CD4-positive, alpha-beta T cell treated with Interleukin-17A for 1 hour (primary cell): Measurements from ENCODE around the gene CFAP53.
"Not testable (repeated sequence)": the region's sequence is repeated elsewhere in the genome, so short reads cannot be mapped to it uniquely, and the experiment has no call there.

Source experiments
- DNase-seq: peaks from one replicate; pipeline ENCODE4 v3.0.0-alpha.2; 2020

The CFAP53 gene, protein sequence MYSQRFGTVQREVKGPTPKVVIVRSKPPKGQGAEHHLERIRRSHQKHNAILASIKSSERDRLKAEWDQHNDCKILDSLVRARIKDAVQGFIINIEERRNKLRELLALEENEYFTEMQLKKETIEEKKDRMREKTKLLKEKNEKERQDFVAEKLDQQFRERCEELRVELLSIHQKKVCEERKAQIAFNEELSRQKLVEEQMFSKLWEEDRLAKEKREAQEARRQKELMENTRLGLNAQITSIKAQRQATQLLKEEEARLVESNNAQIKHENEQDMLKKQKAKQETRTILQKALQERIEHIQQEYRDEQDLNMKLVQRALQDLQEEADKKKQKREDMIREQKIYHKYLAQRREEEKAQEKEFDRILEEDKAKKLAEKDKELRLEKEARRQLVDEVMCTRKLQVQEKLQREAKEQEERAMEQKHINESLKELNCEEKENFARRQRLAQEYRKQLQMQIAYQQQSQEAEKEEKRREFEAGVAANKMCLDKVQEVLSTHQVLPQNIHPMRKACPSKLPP

DNA sequence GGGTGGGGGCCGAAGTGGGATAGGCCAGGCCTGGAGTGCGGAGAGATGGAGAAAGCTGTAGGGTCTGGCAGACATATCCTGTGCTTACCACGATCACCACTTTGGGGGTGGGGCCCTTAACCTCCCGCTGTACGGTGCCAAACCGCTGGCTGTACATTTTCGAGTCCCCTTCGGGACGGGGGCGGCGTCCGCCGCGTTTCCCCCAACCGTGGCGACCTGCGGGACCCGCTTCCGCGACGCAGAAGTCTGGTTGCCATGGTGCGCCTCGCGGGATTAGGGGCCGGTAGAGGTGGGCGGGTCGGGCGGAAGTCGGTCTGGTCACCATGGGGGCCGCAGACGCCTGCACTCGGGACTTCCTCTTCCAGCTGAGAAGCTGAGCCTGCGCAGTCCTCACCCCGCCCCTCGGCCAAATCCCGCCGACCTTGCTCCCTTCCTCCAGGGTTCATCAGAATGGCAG lies at the start of gene CFAP53:
Gene CFAP53 (minus strand): TSS at position 248 of the 457 bp plus-strand sequence. CDS start 91 bp downstream, at position 157.
- peak; percentile 88 for DNase-seq

DNA sequence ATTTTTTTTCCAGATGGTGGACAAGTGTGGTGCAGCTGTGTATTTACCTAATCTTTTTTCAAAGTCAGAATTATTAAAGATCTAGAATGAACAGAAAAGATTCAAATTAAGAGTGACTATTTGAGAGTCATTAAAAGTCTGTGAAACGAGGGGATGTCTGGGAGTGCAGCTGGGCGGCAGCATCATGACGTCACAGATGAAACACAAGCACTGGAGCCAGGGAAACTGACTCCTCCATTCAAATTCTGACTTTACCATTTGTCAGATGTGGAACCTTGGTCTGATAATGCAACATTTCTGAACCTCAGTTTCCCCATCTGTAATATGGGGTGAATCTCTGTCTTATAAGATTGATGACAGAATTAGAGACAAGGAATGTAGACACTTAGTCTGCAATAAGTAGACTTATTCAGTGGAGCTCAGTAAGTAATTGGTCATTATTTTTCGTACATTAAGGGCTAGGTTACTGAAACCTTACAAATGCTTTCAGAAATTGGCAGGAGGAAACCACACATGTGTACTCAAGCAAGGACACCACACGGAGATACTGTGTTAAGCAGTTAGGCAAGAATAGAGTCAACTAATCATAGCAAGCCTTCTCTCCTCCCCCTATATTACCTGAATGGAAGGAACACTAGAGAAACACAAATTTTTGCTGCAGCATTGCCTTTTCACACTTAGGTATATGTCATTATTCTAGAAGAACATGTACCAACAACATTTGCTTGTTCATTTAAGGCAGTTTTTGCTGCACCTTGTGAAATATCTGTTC lies 49.0 kb upstream of the CFAP53 start:
- no peak for DNase-seq

DNA sequence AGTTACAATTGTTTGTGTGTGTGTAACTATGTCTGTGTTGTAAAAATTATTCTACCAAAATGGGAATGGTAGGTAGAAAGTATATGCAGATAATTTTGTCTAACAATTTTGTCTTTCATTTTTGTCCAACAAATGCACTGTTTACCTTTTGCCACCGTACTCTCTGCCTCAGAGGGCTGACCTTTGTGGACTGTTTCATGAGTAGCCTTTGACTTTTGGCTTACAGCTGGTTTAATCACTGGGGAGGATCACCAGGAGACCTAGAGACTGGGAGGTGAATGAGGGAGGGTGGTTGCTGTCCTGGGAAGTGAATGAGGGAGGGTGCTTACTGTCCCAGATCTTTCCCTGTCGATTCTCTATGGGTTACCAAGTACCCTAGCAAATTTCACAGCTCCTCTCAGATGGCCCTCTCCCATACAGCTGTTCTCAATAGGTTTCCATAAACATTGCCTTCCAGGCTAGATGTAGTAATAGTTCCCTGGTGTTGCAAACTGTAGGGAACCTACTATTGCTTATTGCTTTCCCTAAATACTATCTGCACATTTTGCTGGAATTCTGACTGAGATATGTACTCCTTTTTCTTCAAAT lies 47.7 kb upstream of the CFAP53 start:
- DNase-seq = no peak

DNA sequence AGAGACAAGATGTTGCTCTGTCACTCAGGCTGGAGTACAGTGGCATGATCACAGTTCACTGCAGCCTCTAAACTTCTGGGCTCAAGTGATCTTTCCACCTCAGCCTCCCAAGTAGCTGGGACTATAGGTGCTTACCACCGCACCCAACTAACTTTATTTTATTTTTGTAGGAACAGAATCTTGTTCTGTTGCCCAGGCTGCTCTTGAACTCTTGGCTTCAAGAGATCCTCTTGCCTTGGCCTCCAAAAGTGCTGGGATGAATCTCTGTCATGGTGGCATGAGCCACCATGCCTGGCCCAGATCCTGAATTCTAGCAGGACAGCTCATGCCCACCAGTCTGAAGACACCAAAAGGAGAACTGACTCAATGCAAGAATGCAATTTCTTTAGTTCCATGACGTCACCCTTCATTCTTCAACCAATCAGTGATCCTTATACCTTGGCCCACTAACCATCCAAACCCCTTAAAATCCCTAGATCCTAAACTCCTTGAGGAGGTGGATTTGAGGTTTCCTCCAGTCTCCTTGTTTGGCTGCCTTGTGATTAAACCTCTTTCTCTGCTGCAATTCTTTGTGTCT lies 46.8 kb upstream of the CFAP53 start:
- no peak for DNase-seq

DNA sequence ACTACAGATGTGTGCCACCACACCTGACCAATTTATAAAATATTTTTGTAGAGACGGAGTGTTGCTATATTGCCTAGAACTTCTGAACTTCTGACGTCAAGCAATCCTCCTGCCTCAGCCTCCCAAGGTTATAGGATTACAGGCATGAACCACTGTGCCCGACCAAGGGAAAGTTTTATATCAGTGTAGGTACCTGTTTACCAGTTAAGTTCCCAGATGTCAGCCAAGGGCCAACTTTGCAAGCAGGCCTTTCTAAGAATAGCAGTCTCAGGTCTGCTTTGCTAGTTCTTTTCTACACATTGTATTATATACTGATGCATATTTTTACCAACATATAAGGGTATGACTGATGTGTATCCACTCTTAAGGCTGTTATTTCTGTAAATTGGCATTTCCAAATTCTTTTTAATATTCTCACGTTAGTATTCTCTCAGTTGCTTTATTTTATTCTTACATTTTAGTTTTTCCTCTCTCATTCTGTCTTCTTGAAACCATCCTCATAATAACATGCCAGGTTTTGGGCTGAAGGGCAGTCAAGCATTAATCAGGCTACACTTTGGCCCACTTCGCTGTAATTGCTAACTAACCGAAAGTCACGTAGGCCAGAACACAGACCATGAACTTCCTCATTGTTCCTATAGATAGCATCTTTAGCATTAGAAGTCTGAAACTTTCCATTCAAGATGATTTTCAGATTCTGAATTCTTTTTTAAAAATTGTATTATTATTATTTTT lies 46.2 kb upstream of the CFAP53 start:
- no peak for DNase-seq

DNA sequence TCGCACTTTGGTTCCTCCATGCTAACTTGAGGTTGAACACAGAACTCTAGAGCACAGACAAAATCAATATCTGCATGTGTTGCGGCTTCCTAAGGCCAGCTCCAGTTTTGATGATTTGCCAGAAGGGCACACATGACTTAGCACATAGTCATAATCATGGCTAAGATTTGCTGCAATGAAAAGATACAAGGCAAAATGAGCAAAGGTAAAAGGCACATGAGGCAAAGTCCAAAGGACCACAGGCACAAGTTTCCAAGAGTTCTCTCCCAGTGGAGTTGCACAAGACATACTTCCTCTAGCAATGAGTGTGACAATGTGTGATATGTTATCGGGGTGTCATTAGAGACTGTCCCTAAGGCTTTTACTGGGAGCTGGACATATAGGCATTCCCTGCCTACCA lies 45.4 kb upstream of the CFAP53 start:
- no peak for DNase-seq

DNA sequence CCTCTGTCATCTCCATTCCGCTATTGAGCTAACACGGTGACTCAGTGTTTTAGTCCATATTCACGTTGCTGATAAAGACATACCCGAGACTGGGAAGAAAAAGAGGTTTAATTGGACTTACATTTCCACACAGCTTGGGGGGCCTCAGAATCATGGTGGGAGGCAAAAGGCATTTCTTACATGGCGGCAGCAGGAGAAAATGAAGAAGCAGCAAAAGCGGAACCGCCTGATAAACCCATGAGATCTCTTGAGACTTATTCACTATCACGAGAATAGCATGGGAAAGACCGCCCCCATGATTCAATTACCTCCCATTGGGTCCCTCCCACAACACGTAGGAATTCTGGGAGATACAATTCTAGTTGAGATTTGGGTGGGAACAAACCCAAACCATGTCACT lies 43.8 kb upstream of the CFAP53 start:
- DNase-seq = no peak

DNA sequence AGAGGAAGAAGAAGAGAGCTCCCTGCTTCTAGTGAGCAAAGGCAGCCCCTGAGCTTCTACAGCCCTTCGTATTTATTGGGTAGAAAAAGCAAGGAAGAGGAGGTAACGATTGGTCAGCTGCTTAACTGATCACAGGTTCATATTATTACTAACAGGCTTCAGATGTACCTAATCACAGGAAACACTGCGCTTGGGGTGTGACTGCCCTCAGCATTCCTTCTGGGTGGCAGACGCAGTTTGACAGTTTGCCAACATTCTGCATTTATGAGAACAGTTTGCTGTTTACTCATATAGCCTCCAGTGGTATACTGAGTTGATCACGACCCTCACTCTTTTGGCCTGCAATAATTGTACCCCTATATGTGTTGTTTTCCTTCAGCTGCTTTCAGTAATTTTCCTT lies 42.6 kb upstream of the CFAP53 start:
- DNase-seq = not testable (repeated sequence)

DNA sequence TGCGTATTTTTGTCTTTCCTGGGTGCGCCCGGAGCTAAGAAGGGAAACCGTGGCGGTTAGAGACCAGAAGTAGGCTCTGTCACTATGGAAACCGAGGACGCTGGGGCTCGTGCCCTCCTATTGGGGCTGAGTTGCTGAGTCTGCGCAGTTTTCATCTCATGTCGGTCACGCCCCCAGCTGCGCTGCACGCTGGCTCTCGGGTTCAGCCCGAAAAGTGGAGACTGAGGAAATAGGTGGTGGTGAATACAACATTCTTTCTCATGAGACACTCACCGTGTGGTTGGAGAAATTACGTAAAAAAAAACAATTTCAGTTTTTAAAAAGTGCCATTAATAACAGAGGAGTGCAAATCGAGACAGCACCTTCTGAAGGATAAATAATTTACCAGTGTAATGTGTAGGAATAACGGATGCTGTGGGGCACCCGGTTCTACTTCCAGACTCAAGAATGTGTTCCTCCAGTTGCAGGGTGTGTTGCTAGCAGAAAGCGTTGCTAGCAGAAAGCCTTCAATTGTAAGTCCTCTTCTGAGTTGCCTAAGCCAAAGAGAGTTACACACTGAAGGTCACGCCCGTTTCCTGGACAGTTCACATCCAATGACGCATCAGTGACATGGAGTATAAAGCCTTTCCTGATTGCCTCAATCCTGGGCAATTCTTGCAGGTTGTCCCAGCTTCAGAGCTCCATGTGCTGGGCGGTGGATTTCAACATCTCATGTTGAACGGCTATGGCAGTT lies 41.6 kb upstream of the CFAP53 start:
- peak; percentile 93 for DNase-seq

DNA sequence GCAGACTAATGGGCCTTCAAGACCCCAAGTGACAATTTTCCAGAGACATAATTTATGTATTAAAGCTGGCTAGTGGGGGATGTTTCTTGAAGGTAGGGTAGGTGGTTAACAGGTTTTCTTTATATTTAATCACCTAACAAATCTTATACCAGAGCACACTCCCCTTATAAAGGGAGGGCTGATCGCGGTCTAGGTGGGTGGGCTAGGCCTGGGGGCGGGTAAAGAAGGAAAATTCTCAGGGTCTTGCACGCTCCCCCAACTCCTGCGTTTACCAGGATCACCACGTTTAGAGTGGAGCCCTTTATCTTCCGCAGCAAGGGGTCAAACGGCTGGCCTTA lies 41.1 kb upstream of the CFAP53 start:
- DNase-seq = no peak

DNA sequence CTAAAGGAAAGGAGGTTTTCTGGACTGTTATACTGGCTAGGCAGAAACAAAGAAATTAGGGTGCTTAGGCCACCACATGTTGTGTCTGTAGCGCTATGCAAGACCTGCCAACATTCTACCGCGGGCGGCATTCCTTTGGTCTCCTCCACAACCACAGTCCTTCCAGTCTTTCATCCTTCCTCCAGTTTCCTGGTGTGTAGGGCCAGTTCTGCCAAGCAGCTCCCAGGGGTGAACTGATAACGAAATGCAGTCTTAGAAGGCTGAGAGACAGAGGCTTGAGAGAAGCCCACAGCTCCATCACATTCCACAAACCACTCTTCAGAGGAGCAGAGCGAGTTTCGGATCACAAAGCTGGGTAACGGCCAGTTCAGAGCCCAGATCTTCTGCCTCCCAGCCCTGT lies 40.6 kb upstream of the CFAP53 start:
- DNase-seq = no peak

DNA sequence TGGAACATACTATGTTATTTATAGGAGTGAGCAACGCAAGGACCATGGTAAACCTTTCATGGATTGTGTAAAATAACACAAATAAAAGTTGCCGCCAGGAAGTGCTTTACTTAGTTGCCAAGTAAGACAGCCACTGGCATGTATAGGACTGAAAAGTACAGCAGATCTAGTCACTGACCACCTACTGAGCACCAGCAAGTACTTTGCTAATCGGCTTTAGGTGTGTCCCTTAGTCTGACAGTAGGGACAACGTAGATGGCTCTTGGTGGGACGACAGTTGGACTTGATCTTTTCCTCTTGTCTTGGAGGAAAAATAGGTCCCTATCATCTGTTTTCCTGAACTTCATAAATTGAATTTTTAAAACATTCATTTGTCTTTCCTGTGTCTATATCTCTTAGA lies 34.8 kb upstream of the CFAP53 start:
- no peak for DNase-seq

DNA sequence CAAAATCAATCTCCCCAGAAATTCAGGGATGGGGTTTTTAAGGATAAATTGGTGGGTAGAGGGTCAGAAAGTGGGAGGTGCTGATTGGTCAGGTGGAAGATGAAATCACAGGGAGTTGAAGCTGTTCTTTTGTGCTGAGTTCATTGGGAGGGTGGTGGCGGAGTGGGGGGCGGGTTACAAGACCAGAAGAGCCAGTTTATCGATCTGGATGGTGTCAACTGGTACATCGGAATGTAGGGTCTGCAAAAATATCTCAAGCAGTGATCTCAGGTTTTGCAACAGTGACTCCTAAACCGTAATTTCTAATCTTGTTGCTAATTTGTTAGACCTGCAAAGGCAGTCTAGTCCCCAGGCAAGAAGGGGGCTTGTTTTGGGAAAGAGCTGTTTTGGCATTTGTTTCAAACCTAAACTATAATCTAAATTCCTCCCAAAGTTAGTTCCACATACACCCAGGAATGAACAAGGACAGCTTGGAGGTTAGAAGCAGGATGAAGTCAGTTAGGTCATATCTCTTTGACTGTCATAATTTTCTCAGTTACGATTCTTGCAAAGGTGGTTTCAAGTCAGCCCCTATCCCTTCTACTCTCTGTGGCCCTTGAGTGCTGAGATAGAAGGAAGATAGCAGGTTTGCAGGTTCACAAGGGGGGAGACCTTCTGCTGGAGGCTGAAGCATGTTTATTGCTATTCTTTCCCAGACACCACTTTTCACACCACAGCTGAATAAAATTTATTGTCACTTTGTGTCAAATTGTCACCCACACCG lies 33.5 kb upstream of the CFAP53 start:
- no peak for DNase-seq

DNA sequence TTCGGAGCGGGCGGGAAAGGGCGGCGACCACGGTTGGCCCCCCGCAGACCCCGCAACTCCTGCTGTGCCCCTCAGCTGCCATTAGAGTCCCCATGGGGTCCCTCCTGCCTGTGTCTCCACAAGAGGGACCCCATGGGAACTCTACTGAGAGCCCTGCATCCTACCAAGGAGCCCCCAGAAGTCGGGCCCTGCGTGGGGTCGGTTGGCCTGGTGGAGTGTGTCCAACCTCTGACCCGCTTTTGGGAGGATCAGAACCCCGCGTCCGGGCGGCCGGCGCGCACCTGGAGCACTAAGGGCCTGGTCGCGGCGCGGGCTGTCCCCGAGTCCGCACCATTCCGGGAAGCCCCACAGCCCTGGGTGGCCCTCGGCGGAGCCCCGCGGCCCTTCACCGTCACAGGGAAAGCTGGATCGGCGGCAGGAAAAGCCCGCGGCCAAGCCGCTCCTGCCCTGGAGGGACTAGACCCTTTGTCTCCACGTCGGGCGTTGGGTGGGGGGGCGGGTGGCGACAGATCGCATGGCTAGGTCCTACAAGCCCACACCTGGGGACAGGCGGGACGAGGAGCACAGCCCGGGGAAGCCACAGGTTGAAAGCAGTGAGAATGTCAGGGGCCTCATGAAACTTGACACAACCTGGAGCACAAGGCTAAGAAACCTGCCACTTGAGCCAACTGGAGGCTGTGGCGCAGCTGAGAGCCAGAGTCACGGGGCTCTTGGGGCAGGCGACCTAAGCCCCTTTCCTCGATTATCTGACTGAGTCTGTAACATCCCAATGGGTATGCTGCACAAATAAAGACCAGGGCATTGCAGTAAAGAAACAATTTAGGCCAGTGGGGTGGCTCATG lies 32.4 kb upstream of the CFAP53 start:
- DNase-seq = no peak

DNA sequence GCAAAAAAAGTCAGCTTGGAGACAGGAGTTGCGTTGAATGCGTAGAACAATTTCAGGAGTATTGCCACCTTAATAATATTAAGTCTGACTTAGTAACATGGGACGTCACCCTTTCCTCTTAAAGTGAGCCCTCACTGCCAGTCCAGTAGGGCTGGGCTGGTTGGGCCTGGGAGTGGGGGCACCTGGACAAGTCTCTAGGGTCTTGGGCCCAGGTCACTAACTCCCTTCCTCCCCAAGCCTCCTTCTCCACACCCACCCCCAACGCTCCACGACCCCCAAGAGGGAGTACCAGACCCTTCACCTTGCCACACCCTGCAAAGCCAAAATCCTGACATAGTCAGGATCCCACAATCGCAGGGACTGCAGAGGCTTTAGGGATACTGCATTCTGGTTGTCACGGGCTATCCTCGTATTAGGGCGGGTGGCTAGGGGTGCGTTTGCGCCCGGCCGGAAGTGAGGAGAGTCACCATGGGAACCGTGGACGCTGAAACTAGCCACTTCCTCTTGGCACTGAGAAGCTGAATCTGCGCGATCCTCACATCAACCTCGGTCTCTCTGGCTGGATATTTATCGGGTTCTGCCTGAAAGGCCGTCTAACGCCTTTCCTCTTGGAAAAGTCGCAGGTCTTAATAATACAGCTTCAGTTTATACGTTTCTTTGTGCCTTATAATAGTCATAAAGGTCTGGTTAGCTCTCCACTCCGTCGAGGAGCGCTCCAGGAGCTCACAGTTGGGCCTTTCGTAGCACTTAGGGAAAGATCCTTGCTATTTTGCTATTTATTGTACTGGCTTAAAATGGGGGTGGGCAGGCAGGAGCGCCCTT lies 31.5 kb upstream of the CFAP53 start:
- peak; percentile 76 for DNase-seq

DNA sequence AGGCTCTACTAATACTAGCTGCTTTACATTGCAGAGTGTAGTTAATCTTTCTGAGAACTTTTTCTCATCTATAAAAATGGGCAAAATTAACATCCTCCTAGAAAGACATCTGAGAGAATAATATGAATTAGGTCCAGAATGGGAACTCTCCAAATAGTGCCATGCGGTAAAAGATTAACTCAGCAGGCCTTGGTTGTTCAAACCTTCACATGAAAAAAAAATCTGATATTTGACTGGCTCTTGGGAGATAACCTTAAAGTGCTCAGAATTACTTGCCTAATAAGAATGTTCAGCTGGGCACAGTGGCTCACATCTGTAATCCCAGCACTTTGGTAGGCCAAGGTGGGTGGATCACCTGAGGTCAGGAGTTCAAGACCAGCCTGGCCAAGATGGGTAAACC lies 26.7 kb upstream of the CFAP53 start:
- no peak for DNase-seq

DNA sequence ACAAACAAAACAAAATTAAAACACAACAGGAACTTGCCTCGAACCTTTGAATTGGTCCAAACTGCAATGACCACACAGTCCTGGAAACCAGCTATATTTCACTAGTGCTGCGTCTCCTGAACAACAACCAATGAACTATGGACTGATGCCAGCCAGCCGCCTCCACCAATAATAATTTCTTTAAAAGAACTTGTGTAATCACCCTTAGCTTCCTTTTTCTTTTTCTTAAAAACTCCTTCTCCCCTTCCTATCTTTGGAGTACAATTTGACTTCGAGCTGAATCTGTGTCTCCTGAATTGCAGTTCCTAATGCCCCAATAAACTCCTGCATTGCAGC lies 22.8 kb upstream of the CFAP53 start:
- DNase-seq = no peak

DNA sequence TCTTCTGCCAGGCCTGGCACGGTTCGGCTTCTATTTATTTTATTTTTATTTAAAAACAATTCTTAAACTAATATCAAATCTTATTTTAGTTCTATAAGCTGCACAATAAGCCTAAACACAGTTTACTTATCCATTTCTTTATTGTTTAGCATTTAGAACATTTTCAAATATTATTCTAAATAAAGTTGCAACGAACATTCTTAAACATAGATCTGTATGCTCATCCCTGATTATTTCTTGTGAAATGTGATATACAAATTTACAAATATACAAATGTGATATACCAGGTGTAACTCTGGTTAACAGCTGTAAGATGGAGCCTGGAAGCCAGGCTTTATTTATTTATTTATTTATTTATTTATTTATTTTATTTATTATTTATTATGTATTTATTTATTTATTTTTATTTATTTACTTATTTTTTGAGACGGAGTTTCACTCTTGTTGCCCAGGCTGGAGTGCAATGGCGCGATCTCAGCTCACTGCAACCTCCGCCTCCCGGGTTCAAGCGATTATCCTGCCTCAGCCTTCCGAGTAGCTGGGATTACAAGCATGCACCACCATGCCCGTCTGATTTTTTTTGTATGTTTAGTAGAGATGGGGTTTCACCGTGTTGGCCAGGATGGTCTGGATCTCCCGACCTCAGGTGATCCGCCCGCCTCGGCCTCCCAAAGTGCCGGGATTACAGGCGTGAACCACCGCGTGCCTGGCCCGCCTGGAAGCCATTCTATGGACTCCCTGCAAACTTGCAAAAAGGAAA lies 22.2 kb upstream of the CFAP53 start:
- not testable (repeated sequence) for DNase-seq
